Mesenchymal stem cell (in vitro differentiated cells and primary cell): Measurements from ENCODE around the gene DMXL1.
A peak's percentile ranks its signal among the peaks of the same experiment; 100 is the strongest.

Source experiments
- DNase-seq: peaks from one replicate; pipeline ENCODE4 v3.0.0-alpha.2; 2013
- H2AFZ ChIP-seq: one replicate; pipeline ENCODE4 v1.6.1; 2013; ENCODE audit warnings: low read depth, mild to moderate bottlenecking, control low read depth, inconsistent platforms, low read length, moderate library complexity
- H2AK5ac ChIP-seq: 2 replicates; pipeline ENCODE4 v1.6.1; 2013; ENCODE audit warnings: low read length, moderate library complexity, mild to moderate bottlenecking, inconsistent platforms; ENCODE audit not compliant: severe bottlenecking
- H2BK120ac ChIP-seq: one replicate; pipeline ENCODE4 v1.6.1; 2013; ENCODE audit warnings: low read depth, mild to moderate bottlenecking, inconsistent platforms, low read length, moderate library complexity
- H2BK12ac ChIP-seq, 2 experiments: one replicate each; pipeline ENCODE4 v1.6.1; 2013; ENCODE audit warnings: inconsistent platforms in 2 of 2, low read length in 2 of 2, mild to moderate bottlenecking in 2 of 2, moderate library complexity in 2 of 2, control low read depth in 1 of 2
- H2BK15ac ChIP-seq: one replicate; pipeline ENCODE4 v1.6.1; 2013; ENCODE audit warnings: mild to moderate bottlenecking, low read depth, inconsistent platforms; ENCODE audit not compliant: poor library complexity, severe bottlenecking
- H2BK5ac ChIP-seq: 2 replicates; pipeline ENCODE4 v1.6.1; 2013; ENCODE audit warnings: low read depth, mild to moderate bottlenecking, low read length, control low read depth, inconsistent platforms; ENCODE audit not compliant: poor library complexity, severe bottlenecking
- H3K14ac ChIP-seq, 2 experiments: one replicate each; pipeline ENCODE4 v1.6.1; 2013; ENCODE audit warnings: inconsistent platforms in 2 of 2, low read length in 2 of 2, control low read depth in 1 of 2, mild to moderate bottlenecking in 1 of 2, moderate library complexity in 1 of 2
- H3K18ac ChIP-seq, 2 experiments: one replicate each; pipeline ENCODE4 v1.6.1; 2013; ENCODE audit warnings: inconsistent platforms in 2 of 2, low read length in 2 of 2, control low read depth in 1 of 2, low read depth in 1 of 2, mild to moderate bottlenecking in 1 of 2
- H3K23ac ChIP-seq, 2 experiments: one replicate each; pipeline ENCODE4 v1.6.1; 2013; ENCODE audit warnings: inconsistent platforms in 2 of 2, low read length in 2 of 2, mild to moderate bottlenecking in 2 of 2, moderate library complexity in 2 of 2, control low read depth in 1 of 2
- H3K27ac ChIP-seq: 2 replicates; pipeline ENCODE4 v1.5.1; 2013; ENCODE audit warnings: mild to moderate bottlenecking, moderate library complexity, low read length, control low read depth, inconsistent platforms; ENCODE audit not compliant: poor library complexity, severe bottlenecking
- H3K27me3 ChIP-seq, 2 experiments: 2 replicates each; pipeline versions ENCODE4 v1.6.1 to v1.7.0; 2013; ENCODE audit warnings: low read length in 2 of 2, mild to moderate bottlenecking in 2 of 2, moderate library complexity in 2 of 2, control low read depth in 1 of 2, inconsistent platforms in 1 of 2; ENCODE audit not compliant: control insufficient read depth in 1 of 2, insufficient read depth in 1 of 2
- H3K36me3 ChIP-seq, 2 experiments: 2 replicates each; pipeline versions ENCODE4 v1.6.1 to v1.7.0; 2013; ENCODE audit warnings: low read length in 2 of 2, control low read depth in 1 of 2, inconsistent platforms in 1 of 2, low read depth in 1 of 2, mild to moderate bottlenecking in 1 of 2; ENCODE audit not compliant: insufficient read depth in 2 of 2, control insufficient read depth in 1 of 2
- H3K4ac ChIP-seq, 2 experiments: one replicate each; pipeline ENCODE4 v1.6.1; 2013; ENCODE audit warnings: inconsistent platforms in 2 of 2, low read length in 2 of 2, mild to moderate bottlenecking in 2 of 2, moderate library complexity in 2 of 2, control low read depth in 1 of 2, low read depth in 1 of 2
- H3K4me1 ChIP-seq: 2 replicates; pipeline ENCODE4 v1.6.1; 2013; ENCODE audit warnings: low read depth, low read length, control low read depth; ENCODE audit not compliant: control insufficient read depth, insufficient read depth
- H3K4me2 ChIP-seq: 2 replicates; pipeline ENCODE4 v1.6.1; 2013; ENCODE audit warnings: low read length, mild to moderate bottlenecking, inconsistent platforms; ENCODE audit not compliant: poor library complexity, severe bottlenecking
- H3K4me3 ChIP-seq, 2 experiments: 2 replicates each; pipeline versions ENCODE4 v1.5.1 to v1.7.0; 2013; ENCODE audit warnings: low read length in 2 of 2, mild to moderate bottlenecking in 2 of 2, control low read depth in 1 of 2, low read depth in 1 of 2; ENCODE audit not compliant: insufficient read depth in 1 of 2
- H3K79me1 ChIP-seq: replicated peaks from 2 replicates; pipeline ENCODE4 v1.6.1; 2013; ENCODE audit warnings: mild to moderate bottlenecking, control low read depth, low read length, inconsistent platforms; ENCODE audit not compliant: poor library complexity, severe bottlenecking
- H3K9ac ChIP-seq: 2 replicates; pipeline ENCODE4 v1.7.0; 2013; ENCODE audit warnings: mild to moderate bottlenecking, low read length, moderate library complexity
- H3K9me3 ChIP-seq: 2 replicates; pipeline ENCODE4 v1.7.0; 2013; ENCODE audit warnings: mild to moderate bottlenecking, low read length; ENCODE audit not compliant: control insufficient read depth
- H4K8ac ChIP-seq: one replicate; pipeline ENCODE4 v1.6.1; 2013; ENCODE audit warnings: inconsistent platforms, mild to moderate bottlenecking, low read length, moderate library complexity
- H4K91ac ChIP-seq: one replicate; pipeline ENCODE4 v1.6.1; 2013; ENCODE audit warnings: mild to moderate bottlenecking, low read length, inconsistent platforms
- WGBS: methylation state at CpG from one replicate; pipeline ENCODE4 v1.1.7; 2013; ENCODE audit warnings: mixed read lengths; 5-methylcytosine and 5-hydroxymethylcytosine counted together

Gene DMXL1

GRCh38 chr5:119059740-119060255 is 11.1 kb upstream of the DMXL1 start:
- Histone ChIP-seq H2BK15ac (no peak overlapping the region), H2BK5ac (no peak overlapping the region), H3K9ac (no peak overlapping the region), H4K91ac (no peak overlapping the region), H3K14ac (no peak overlapping the region), H3K23ac (no peak overlapping the region), H3K27me3 (no peaks in the 10 kb centered on the region), H3K9me3 (no peaks in the 10 kb centered on the region), H3K18ac (no peak overlapping the region), H2BK120ac (no peak overlapping the region), H3K36me3 (no peaks in the 10 kb centered on the region), H2AFZ (no peak overlapping the region), H3K27ac (no peak overlapping the region), H2AK5ac (no peak overlapping the region), H3K4me1 (no peaks in the 10 kb centered on the region), H2BK12ac (no peak overlapping the region), H4K8ac (no peak overlapping the region), H3K4ac (no peak overlapping the region), H3K4me2 (no peak overlapping the region), H3K4me3 (no peak overlapping the region), H3K79me1 (no peaks in the 10 kb centered on the region)
- no peak for DNase-seq

- H3K27ac ChIP-seq: no peak overlapping the region
- H2BK120ac ChIP-seq: no peak overlapping the region
- H2BK12ac ChIP-seq: no peak overlapping the region
- no peak overlapping the region for H3K4ac ChIP-seq
- no peak overlapping the region for H2BK15ac ChIP-seq
- no peak overlapping the region for H4K8ac ChIP-seq
- H3K4me2 ChIP-seq: no peak overlapping the region
- H3K18ac ChIP-seq: peak overlapping the region in 1 of 2 experiments; percentile 12
- H3K23ac ChIP-seq: no peak overlapping the region
- no peaks in the 10 kb centered on the region for H3K27me3 ChIP-seq
- H3K79me1 ChIP-seq: no peaks in the 10 kb centered on the region
- no peak overlapping the region for H3K4me3 ChIP-seq
- WGBS: 94% methylated on average over 2 of the region's 5 CpGs
- peaks cover 1% of the 10 kb centered on the region for H3K4me1 ChIP-seq
- no peaks in the 10 kb centered on the region for H3K36me3 ChIP-seq
- peak; percentile 29 for DNase-seq
- no peak overlapping the region for H3K14ac ChIP-seq
- no peak overlapping the region for H2BK5ac ChIP-seq
- no peak overlapping the region for H4K91ac ChIP-seq
- peak overlapping the region; percentile 20 for H3K9ac ChIP-seq
- no peaks in the 10 kb centered on the region for H3K9me3 ChIP-seq
- no peak overlapping the region for H2AK5ac ChIP-seq
- no peak overlapping the region for H2AFZ ChIP-seq
Observed at GRCh38 chr5:119063579-119064379, 7.1 kb upstream of the DMXL1 start.

DNA sequence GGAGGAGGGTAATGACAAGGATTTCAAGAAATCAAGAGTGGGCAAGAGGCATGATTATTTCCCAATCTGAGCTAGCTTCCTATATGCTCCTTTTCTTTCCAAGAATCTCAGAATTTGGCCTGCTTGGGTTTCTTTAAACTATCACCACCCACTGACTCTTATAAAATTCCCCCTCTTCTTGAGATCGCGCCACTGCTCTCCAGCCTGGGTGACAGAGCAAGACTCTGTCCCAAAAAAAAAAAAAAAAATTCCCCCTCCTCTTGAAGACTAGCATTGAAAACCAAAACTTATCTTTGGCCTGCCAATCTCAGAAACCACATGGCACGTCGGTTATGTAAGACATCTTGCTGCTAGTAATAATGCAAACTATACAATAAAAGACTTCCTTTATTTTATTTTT is 3.4 kb upstream of the DMXL1 start:
- Histone ChIP-seq H3K18ac (no peak overlapping the region), H2BK5ac (no peak overlapping the region), H3K4me3 (no peak overlapping the region), H2AFZ (no peak overlapping the region), H3K4me2 (no peak overlapping the region), H3K79me1 (peaks cover 4% of the 10 kb centered on the region), H4K91ac (no peak overlapping the region), H3K14ac (no peak overlapping the region), H2BK120ac (no peak overlapping the region), H3K23ac (no peak overlapping the region), H2AK5ac (no peak overlapping the region), H2BK12ac (no peak overlapping the region), H3K4ac (no peak overlapping the region), H3K9me3 (no peaks in the 10 kb centered on the region), H4K8ac (no peak overlapping the region), H3K4me1 (peaks cover 7% of the 10 kb centered on the region), H3K27ac (no peak overlapping the region), H3K36me3 (no peaks in the 10 kb centered on the region), H2BK15ac (no peak overlapping the region), H3K9ac (no peak overlapping the region), H3K27me3 (no peaks in the 10 kb centered on the region)
- no peak for DNase-seq
- 99% methylated on average over 2 of the region's 4 CpGs for WGBS

DNA sequence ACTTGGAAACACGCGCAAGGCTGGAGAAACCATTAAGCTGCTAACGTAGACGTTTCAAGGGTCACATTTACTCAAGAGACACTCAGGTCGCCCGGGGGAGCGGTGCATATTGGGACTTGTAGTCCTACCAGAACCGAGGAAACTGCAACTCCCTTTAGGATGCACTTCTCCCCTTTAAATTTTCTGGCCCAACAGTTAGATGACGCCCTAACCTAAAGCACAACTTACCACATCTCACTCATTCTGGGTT is 384 bp upstream of the DMXL1 start:
- H3K9ac ChIP-seq: peak overlapping the region; percentile 99
- no peak overlapping the region for H3K14ac ChIP-seq
- peaks cover 8% of the 10 kb centered on the region for H3K4me1 ChIP-seq
- H4K91ac ChIP-seq: no peak overlapping the region
- H3K79me1 ChIP-seq: peaks cover 7% of the 10 kb centered on the region
- peak overlapping the region; percentile 47 to 84 for H3K4me3 ChIP-seq
- H2AFZ ChIP-seq: peak overlapping the region; percentile 91
- H4K8ac ChIP-seq: peak overlapping the region; percentile 77
- H3K36me3 ChIP-seq: no peaks in the 10 kb centered on the region
- no peak overlapping the region for H2BK15ac ChIP-seq
- no peaks in the 10 kb centered on the region for H3K9me3 ChIP-seq
- H2BK12ac ChIP-seq: peak overlapping the region in 1 of 2 experiments; percentile 82
- no peak overlapping the region for H2BK120ac ChIP-seq
- H3K23ac ChIP-seq: no peak overlapping the region
- no peak for DNase-seq
- peak overlapping the region; percentile 89 for H3K4me2 ChIP-seq
- WGBS: under 1% methylated on average over 9 of the region's 9 CpGs
- H3K18ac ChIP-seq: peak overlapping the region in 1 of 2 experiments; percentile 19
- H2BK5ac ChIP-seq: peak overlapping the region; percentile 51
- no peaks in the 10 kb centered on the region for H3K27me3 ChIP-seq
- peak overlapping the region; percentile 96 for H3K27ac ChIP-seq
- no peak overlapping the region for H3K4ac ChIP-seq
- H2AK5ac ChIP-seq: no peak overlapping the region
